A673 (cell line): ENCODE measurements around the gene FANCG. TPM values are rescaled to one million over a fixed set of nuclear protein-coding genes. Genes with fewer than 3 reads are reported as not detected.

ENCODE experiments used
- BruUV-seq: library from RNA; stranded (reverse); fragments of 400-500 nt; replicated peaks from 2 replicates; lab custom pipeline; 2021; lab: Mats Ljungman, UMichigan
- CTCF ChIA-PET: fragments of 300-600 bp; sonication (Branson Sonifier 250); formaldehyde crosslinking; loops from one replicate; lab custom pipeline; 2022; ENCODE audit warnings: antibody characterized with exemption; lab: Charles Lee
- POLR2A ChIA-PET: fragments of 300-600 bp; sonication (Branson Sonifier 250); formaldehyde crosslinking; loops from one replicate; lab custom pipeline; 2022; ENCODE audit warnings: antibody characterized with exemption; ENCODE audit not compliant: low non-redundant PET; lab: Charles Lee
- DNase-seq: peaks from one replicate; pipeline ENCODE4 v3.0.0-alpha.2; 2015; ENCODE audit warnings: low spot score
- H3K27ac ChIP-seq: fragments of 200-600 bp; sonication (generic); 2 replicates; pipeline ENCODE4 v1.5.1; 2016; ENCODE audit warnings: mixed run types, low read depth, mild to moderate bottlenecking, mixed read lengths, antibody characterized with exemption, low read length; ENCODE audit not compliant: poor library complexity, severe bottlenecking
- H3K27me3 ChIP-seq: fragments of 200-600 bp; sonication (generic); replicated peaks from 2 replicates; pipeline ENCODE4 v1.6.1; 2017; ENCODE audit warnings: mixed run types, low read depth, mild to moderate bottlenecking, mixed read lengths, antibody characterized with exemption, low read length; ENCODE audit not compliant: insufficient read depth, poor library complexity
- H3K36me3 ChIP-seq: fragments of 200-600 bp; sonication (generic); 2 replicates; pipeline ENCODE4 v1.6.1; 2016; ENCODE audit warnings: mixed run types, mild to moderate bottlenecking, mixed read lengths, antibody characterized with exemption, low read length; ENCODE audit not compliant: insufficient read depth, poor library complexity, severe bottlenecking
- H3K4me1 ChIP-seq: fragments of 200-600 bp; sonication (generic); 2 replicates; pipeline ENCODE4 v1.6.1; 2017; ENCODE audit warnings: mixed run types, mild to moderate bottlenecking, mixed read lengths, antibody characterized with exemption, low read length; ENCODE audit not compliant: insufficient read depth, poor library complexity, severe bottlenecking
- H3K4me3 ChIP-seq: fragments of 200-600 bp; sonication (generic); 2 replicates; pipeline ENCODE4 v1.5.1; 2016; ENCODE audit warnings: low read depth, mixed run types, mild to moderate bottlenecking, mixed read lengths, low read length; ENCODE audit not compliant: poor library complexity, severe bottlenecking
- H3K9me3 ChIP-seq: fragments of 200-600 bp; sonication (generic); 2 replicates; pipeline ENCODE4 v1.6.1; 2016; ENCODE audit warnings: mixed run types, low read depth, mild to moderate bottlenecking, mixed read lengths, antibody characterized with exemption, low read length; ENCODE audit not compliant: poor library complexity, severe bottlenecking
- EZH2 ChIP-seq: fragments of 200-600 bp; sonication (generic); IDR thresholded peaks from 2 replicates; pipeline ENCODE4 v1.6.1; 2017; ENCODE audit warnings: borderline replicate concordance, low read depth, mild to moderate bottlenecking, mixed read lengths, antibody characterized with exemption, low read length; ENCODE audit not compliant: poor library complexity, severe bottlenecking
- intact Hi-C: fragments of 100-400 bp; cut with micrococcal nuclease; formaldehyde crosslinking; loops from one replicate; pipeline ENCODE4 v1.10.0; 2022; ENCODE audit not compliant: unreplicated experiment
- total RNA-seq: library from RNA; stranded (reverse); gene quantifications from 2 replicates; pipeline ENCODE4 v1.2.3, GENCODE V29; 2021
- TF ChIP-seq, protein P1 (sequence below): fragments of 300-800, 200-600 bp; sonication (generic); conservative IDR thresholded peaks from 2 replicates; pipeline ENCODE4 v1.5.1; 2017; ENCODE audit warnings: low read depth, mild to moderate bottlenecking, antibody characterized with exemption, low read length, moderate library complexity, mixed read lengths

FANCG gene
- total RNA-seq, 1 experiment from 2014 or later, result 110 TPM

DNA sequence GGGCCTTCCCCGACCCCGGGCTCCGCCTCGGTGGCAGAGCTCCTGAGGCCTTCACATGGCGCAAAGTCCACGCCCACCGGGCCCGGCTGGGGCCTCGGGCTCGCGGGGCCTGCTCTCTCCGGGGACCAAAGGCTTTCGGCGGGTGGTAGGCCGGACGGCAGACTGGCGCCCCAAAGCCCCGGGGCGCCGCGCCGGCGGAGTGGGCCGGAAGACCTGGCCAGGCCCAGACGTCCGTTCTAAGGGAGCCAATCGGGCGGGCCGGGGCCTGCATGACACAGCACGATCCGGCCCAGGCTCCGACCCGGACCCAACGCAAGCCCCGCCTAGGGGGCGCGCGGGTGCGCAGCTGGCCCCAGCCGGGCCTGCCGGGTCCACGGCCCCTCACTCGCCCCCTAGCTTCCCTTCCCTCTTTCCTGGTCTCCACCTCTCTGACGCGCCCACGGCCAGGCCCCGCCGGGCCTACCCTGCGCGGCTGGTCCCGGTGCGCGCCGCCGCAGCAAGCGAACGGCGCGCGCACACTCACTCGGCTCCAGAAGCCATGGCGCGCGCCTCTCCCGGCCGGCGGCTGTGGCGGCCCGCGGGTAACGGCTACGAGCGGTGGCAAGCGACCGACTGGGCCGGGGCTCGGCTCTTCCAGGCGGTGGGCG lies 7.8 kb downstream of the FANCG start:
- Histone ChIP-seq H3K9me3 (no peaks in the 10 kb centered on the region), H3K36me3 (peaks cover 57% of the 10 kb centered on the region), H3K27me3 (no peaks in the 10 kb centered on the region), H3K4me1 (peaks cover 6% of the 10 kb centered on the region), H3K4me3 (peak overlapping the region; percentile 98), H3K27ac (peak overlapping the region; percentile 100)
- CTCF ChIA-PET, result interaction anchor here (0.6 to 1.0 kb wide), 3 partner anchors 15 to 403 kb away, joined by 3 to 10 read pairs (median 5); no protein-coding TSS in a partner anchor
- peak; percentile 81 for DNase-seq
- TF ChIP-seq, protein P1, sequence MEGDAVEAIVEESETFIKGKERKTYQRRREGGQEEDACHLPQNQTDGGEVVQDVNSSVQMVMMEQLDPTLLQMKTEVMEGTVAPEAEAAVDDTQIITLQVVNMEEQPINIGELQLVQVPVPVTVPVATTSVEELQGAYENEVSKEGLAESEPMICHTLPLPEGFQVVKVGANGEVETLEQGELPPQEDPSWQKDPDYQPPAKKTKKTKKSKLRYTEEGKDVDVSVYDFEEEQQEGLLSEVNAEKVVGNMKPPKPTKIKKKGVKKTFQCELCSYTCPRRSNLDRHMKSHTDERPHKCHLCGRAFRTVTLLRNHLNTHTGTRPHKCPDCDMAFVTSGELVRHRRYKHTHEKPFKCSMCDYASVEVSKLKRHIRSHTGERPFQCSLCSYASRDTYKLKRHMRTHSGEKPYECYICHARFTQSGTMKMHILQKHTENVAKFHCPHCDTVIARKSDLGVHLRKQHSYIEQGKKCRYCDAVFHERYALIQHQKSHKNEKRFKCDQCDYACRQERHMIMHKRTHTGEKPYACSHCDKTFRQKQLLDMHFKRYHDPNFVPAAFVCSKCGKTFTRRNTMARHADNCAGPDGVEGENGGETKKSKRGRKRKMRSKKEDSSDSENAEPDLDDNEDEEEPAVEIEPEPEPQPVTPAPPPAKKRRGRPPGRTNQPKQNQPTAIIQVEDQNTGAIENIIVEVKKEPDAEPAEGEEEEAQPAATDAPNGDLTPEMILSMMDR, result 0 out of 2 replicates have a peak, but pooled peaks have one; percentile 9
- no peak for TF ChIP-seq EZH2
- intact Hi-C loops, result loop anchor here (1.0 kb wide), 1 partner anchor 24 kb away; the partner anchor contains the start of gene PIGO
- no TSS peak for BruUV-seq
- POLR2A ChIA-PET, result interaction anchor here (0.6 to 0.8 kb wide), 2 partner anchors 8 to 171 kb away, joined by 4 to 11 read pairs; no protein-coding TSS in a partner anchor

DNA sequence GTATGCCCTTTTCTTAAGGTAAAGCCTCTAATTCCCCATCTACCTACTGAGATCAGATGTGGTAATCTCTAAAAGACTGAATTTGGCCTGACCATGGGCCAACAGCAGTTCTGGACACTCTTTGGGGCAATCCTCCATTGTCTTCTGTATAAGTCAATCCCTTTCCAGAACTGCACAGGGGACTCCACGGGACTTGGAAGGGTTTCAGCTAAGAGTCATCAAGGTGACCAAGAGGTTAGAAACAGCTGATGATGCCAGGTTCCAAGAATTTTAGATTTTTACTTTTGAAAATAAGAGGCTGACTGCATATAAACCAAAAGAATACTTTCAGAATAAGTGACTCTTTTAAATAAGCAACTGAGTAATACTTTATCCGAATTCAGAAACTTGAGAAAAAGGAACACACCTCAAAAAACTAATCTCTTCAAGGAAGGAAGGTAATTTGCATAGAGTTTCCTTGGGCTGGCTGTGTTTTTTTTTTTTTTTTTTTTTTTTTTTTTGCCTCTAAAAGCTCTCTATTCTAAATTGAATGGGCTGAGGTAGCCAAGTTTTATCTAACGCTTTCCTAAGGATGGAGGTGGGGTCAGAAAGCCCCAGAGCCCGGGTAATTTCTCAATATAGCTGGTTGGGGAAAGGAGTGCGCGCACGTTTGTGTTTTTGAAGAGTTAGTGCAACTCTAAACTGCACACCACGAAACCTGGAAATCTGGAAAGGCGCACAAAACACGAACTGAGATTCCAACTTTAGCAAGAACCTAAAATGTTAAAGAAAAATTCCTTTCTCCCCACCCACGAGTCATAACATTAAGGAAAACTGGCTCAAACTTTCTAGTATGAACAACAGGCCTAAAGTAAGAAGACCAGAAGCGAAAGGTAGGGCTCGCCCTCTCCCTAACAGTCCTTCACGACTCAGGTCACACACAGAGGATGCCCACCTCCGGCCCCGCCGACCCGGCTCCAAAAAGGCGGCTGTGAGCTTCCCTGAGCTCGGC lies 8.6 kb downstream of the FANCG start:
- intact Hi-C loops, result loop anchor here (1.0 kb wide), 1 partner anchor 25 kb away; the partner anchor contains the start of gene PIGO
- peaks cover 57% of the 10 kb centered on the region for H3K36me3 ChIP-seq
- BruUV-seq, result TSS peak; percentile 52

More for the DNA sequence above, 8.6 kb downstream of the FANCG start:
- Histone ChIP-seq H3K4me3 (peak overlapping the region; percentile 98), H3K9me3 (no peaks in the 10 kb centered on the region), H3K27ac (peak overlapping the region; percentile 100), H3K27me3 (no peaks in the 10 kb centered on the region), H3K4me1 (peaks cover 6% of the 10 kb centered on the region)
- ChIA-PET POLR2A (interaction anchor here (0.6 to 0.8 kb wide), 2 partner anchors 9 to 170 kb away, joined by 4 to 11 read pairs; no protein-coding TSS in a partner anchor), CTCF (interaction anchor here (0.6 to 1.0 kb wide), 3 partner anchors 14 to 404 kb away, joined by 3 to 10 read pairs (median 5); no protein-coding TSS in a partner anchor)
- no peak for TF ChIP-seq EZH2
- TF ChIP-seq, protein P1, result no peak
- DNase-seq, result no peak
